ENCODE measurements around the gene USP49. TPM values are rescaled to one million over a fixed set of nuclear protein-coding genes. Genes with fewer than 3 reads are reported as not detected.
"Not testable (repeated sequence)": the region's sequence is repeated elsewhere in the genome, so short reads cannot be mapped to it uniquely, and the experiment has no call there.

USP49 gene
- total RNA-seq, 1 experiment from 2014 or later: 3.9 TPM

- peak; percentile 44 for DNase-seq (ENCODE audit: low read depth)
These were observed 114.4 kb downstream of the USP49 start, which contains the start of gene PRICKLE4 for GRCh38 chr6:41780551-41781365. TSS of gene PRICKLE4 (plus strand) at chr6:41780782. CDS start at chr6:41783474, 2,692 bp downstream.

- peak; percentile 97 for DNase-seq (ENCODE audit: low read depth)
These were observed 115.2 kb downstream of the USP49 start, which contains the start of gene FRS3 for GRCh38 chr6:41779788-41780550. TSS of gene FRS3 (minus strand) at chr6:41779900. CDS start at chr6:41776987, 2,913 bp downstream.

- no peak for DNase-seq (ENCODE audit: low read depth)
These were observed 115.8 kb downstream of the USP49 start for GRCh38 chr6:41779336-41779735.

GRCh38 chr6:41778895-41779294 lies 116.3 kb downstream of the USP49 start:
- no peak for DNase-seq (ENCODE audit: low read depth)

GRCh38 chr6:41777551-41778285 lies 117.5 kb downstream of the USP49 start:
- DNase-seq (ENCODE audit: low read depth): no peak

- DNase-seq (ENCODE audit: low read depth): no peak
These were observed 119.8 kb downstream of the USP49 start for GRCh38 chr6:41775293-41775882.

GRCh38 chr6:41774841-41775240 lies 120.3 kb downstream of the USP49 start:
- DNase-seq (ENCODE audit: low read depth): no peak

GRCh38 chr6:41771058-41771983 lies 123.9 kb downstream of the USP49 start:
- DNase-seq (ENCODE audit: low read depth): no peak

- no peak for DNase-seq (ENCODE audit: low read depth)
These were observed 124.7 kb downstream of the USP49 start for GRCh38 chr6:41770381-41771057.

- DNase-seq (ENCODE audit: low read depth): no peak
These were observed 125.8 kb downstream of the USP49 start for GRCh38 chr6:41769376-41769775.

GRCh38 chr6:41768545-41769308 lies 126.4 kb downstream of the USP49 start:
- DNase-seq (ENCODE audit: low read depth): no peak

GRCh38 chr6:41767112-41767833 lies 127.9 kb downstream of the USP49 start:
- peak; percentile 96 for DNase-seq (ENCODE audit: low read depth)

- not testable (repeated sequence) for DNase-seq (ENCODE audit: low read depth)
These were observed 129.0 kb downstream of the USP49 start for GRCh38 chr6:41766043-41766664.

GRCh38 chr6:41763470-41763869 lies 131.7 kb downstream of the USP49 start:
- no peak for DNase-seq (ENCODE audit: low read depth)

GRCh38 chr6:41759905-41760579 lies 135.1 kb downstream of the USP49 start:
- DNase-seq (ENCODE audit: low read depth): no peak

- no peak for DNase-seq (ENCODE audit: low read depth)
These were observed 135.9 kb downstream of the USP49 start for GRCh38 chr6:41759106-41759904.

GRCh38 chr6:41758641-41759035 lies 136.5 kb downstream of the USP49 start:
- no peak for DNase-seq (ENCODE audit: low read depth)

All from Daoy (cell line).